ENCODE measurements around the gene CGNL1. TPM values are rescaled to one million over a fixed set of nuclear protein-coding genes. Genes with fewer than 3 reads are reported as not detected.

CGNL1 gene
- total RNA-seq, 1 donor from 2014 or later: 7.1 TPM

GRCh38 chr15:57583282-57583681, 207.0 kb downstream of the CGNL1 start:
- H3K27ac Mint-ChIP-seq (ENCODE audit: unreplicated experiment): no peak overlapping the region
- H3K27me3 Mint-ChIP-seq (ENCODE audit: low read depth): peaks cover 36% of the 10 kb centered on the region
- H3K9me3 Mint-ChIP-seq (ENCODE audit: low read depth): peaks cover 13% of the 10 kb centered on the region
- no peak for DNase-seq (ENCODE audit: low spot score)
- H3K4me1 Mint-ChIP-seq (ENCODE audit: low read depth): peaks cover 6% of the 10 kb centered on the region
- H3K36me3 Mint-ChIP-seq (ENCODE audit: low read depth): peaks cover 5% of the 10 kb centered on the region
- no peak for TF ChIP-seq CTCF (IDR thresholded peaks at IDR 0.05)
- H3K4me3 Mint-ChIP-seq (ENCODE audit: unreplicated experiment): no peak overlapping the region

GRCh38 chr15:57583720-57584119, 207.4 kb downstream of the CGNL1 start:
- H3K4me3 Mint-ChIP-seq (ENCODE audit: unreplicated experiment): no peak overlapping the region
- no peak overlapping the region for H3K27ac Mint-ChIP-seq (ENCODE audit: unreplicated experiment)
- peaks cover 13% of the 10 kb centered on the region for H3K9me3 Mint-ChIP-seq (ENCODE audit: low read depth)
- peaks cover 35% of the 10 kb centered on the region for H3K27me3 Mint-ChIP-seq (ENCODE audit: low read depth)
- H3K4me1 Mint-ChIP-seq (ENCODE audit: low read depth): peaks cover 6% of the 10 kb centered on the region
- no peak for TF ChIP-seq CTCF (IDR thresholded peaks at IDR 0.05)
- H3K36me3 Mint-ChIP-seq (ENCODE audit: low read depth): peaks cover 5% of the 10 kb centered on the region
- no peak for DNase-seq (ENCODE audit: low spot score)

- Mint-ChIP-seq H3K27me3 (ENCODE audit: low read depth) (peaks cover 16% of the 10 kb centered on the region), H3K4me1 (ENCODE audit: low read depth) (peaks cover 22% of the 10 kb centered on the region), H3K36me3 (ENCODE audit: low read depth) (peaks cover 5% of the 10 kb centered on the region), H3K9me3 (ENCODE audit: low read depth) (peaks cover 13% of the 10 kb centered on the region), H3K27ac (ENCODE audit: unreplicated experiment) (no peak overlapping the region), H3K4me3 (ENCODE audit: unreplicated experiment) (no peak overlapping the region)
- TF ChIP-seq CTCF (IDR thresholded peaks at IDR 0.05): no peak
- DNase-seq (ENCODE audit: low spot score): no peak
Measured at GRCh38 chr15:57586661-57587424, 210.5 kb downstream of the CGNL1 start.

- H3K36me3 Mint-ChIP-seq (ENCODE audit: low read depth): no peaks in the 10 kb centered on the region
- H3K4me3 Mint-ChIP-seq (ENCODE audit: unreplicated experiment): no peak overlapping the region
- no peaks in the 10 kb centered on the region for H3K9me3 Mint-ChIP-seq (ENCODE audit: low read depth)
- peaks cover 22% of the 10 kb centered on the region for H3K4me1 Mint-ChIP-seq (ENCODE audit: low read depth)
- no peak for TF ChIP-seq CTCF (IDR thresholded peaks at IDR 0.05)
- H3K27me3 Mint-ChIP-seq (ENCODE audit: low read depth): no peaks in the 10 kb centered on the region
- DNase-seq (ENCODE audit: low spot score): no peak
- no peak overlapping the region for H3K27ac Mint-ChIP-seq (ENCODE audit: unreplicated experiment)
Measured at GRCh38 chr15:57589281-57589680, 213.0 kb downstream of the CGNL1 start.

GRCh38 chr15:57589754-57590153, 213.4 kb downstream of the CGNL1 start:
- Mint-ChIP-seq H3K9me3 (ENCODE audit: low read depth) (no peaks in the 10 kb centered on the region), H3K27ac (ENCODE audit: unreplicated experiment) (no peak overlapping the region), H3K36me3 (ENCODE audit: low read depth) (no peaks in the 10 kb centered on the region), H3K4me3 (ENCODE audit: unreplicated experiment) (no peak overlapping the region), H3K27me3 (ENCODE audit: low read depth) (no peaks in the 10 kb centered on the region), H3K4me1 (ENCODE audit: low read depth) (peaks cover 23% of the 10 kb centered on the region)
- TF ChIP-seq CTCF (IDR thresholded peaks at IDR 0.05): no peak
- DNase-seq (ENCODE audit: low spot score): no peak

Data from chondrocyte (in vitro differentiated cells).